ENCODE measurements around the gene EXOC3L2.

EXOC3L2 gene

GRCh38 chr19:45172173-45172572 is 73.0 kb downstream of the EXOC3L2 start:
- DNase-seq (ENCODE audit: low spot score) = no peak
- no peak for TF ChIP-seq CTCF (IDR thresholded peaks at IDR 0.05; ENCODE audit: extremely low read depth, missing control alignments)

- DNase-seq (ENCODE audit: low spot score) = no peak
- TF ChIP-seq CTCF (IDR thresholded peaks at IDR 0.05; ENCODE audit: extremely low read depth, missing control alignments) = no peak
Observed at GRCh38 chr19:45171211-45171623, 74.0 kb downstream of the EXOC3L2 start.

GRCh38 chr19:45170146-45171106 is 74.8 kb downstream of the EXOC3L2 start:
- TF ChIP-seq CTCF (IDR thresholded peaks at IDR 0.05; ENCODE audit: extremely low read depth, missing control alignments) = no peak

GRCh38 chr19:45169602-45170001 is 75.6 kb downstream of the EXOC3L2 start:
- no peak for DNase-seq (ENCODE audit: low spot score)
- no peak for TF ChIP-seq CTCF (IDR thresholded peaks at IDR 0.05; ENCODE audit: extremely low read depth, missing control alignments)

More at GRCh38 chr19:45170146-45171106, 74.8 kb downstream of the EXOC3L2 start:
- DNase-seq (ENCODE audit: low spot score) = no peak

GRCh38 chr19:45168767-45169351 is 76.3 kb downstream of the EXOC3L2 start:
- TF ChIP-seq CTCF (IDR thresholded peaks at IDR 0.05; ENCODE audit: extremely low read depth, missing control alignments) = no peak
- DNase-seq (ENCODE audit: low spot score) = no peak

- no peak for TF ChIP-seq CTCF (IDR thresholded peaks at IDR 0.05; ENCODE audit: extremely low read depth, missing control alignments)
- no peak for DNase-seq (ENCODE audit: low spot score)
Observed at GRCh38 chr19:45166723-45167252, 78.4 kb downstream of the EXOC3L2 start.
